ENCODE measurements around the gene DOCK10.
"Not testable (repeated sequence)": the region's sequence is repeated elsewhere in the genome, so short reads cannot be mapped to it uniquely, and the experiment has no call there.

Gene DOCK10

DNA sequence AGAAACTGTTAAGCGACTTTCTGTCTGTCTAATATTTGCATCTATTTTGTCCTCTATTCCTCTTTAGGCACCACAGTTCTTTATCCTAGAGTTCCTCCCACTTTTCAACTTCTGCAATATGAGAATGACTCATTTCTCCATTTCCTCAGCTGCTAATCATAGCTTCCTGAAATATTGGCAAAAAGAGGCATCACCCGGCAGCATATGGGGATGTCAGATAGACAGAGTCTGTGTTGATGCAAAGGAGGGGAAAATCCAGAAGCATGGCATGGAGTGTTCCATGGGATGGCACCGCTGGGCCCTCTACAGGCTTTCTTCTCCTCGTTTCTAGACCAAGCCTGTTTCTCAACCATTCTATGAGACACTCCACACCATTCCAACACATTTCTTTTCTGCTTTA lies 93.4 kb downstream of the DOCK10 start:
- no peak for DNase-seq (ENCODE audit: low read depth)
- TF ChIP-seq, protein P1, sequence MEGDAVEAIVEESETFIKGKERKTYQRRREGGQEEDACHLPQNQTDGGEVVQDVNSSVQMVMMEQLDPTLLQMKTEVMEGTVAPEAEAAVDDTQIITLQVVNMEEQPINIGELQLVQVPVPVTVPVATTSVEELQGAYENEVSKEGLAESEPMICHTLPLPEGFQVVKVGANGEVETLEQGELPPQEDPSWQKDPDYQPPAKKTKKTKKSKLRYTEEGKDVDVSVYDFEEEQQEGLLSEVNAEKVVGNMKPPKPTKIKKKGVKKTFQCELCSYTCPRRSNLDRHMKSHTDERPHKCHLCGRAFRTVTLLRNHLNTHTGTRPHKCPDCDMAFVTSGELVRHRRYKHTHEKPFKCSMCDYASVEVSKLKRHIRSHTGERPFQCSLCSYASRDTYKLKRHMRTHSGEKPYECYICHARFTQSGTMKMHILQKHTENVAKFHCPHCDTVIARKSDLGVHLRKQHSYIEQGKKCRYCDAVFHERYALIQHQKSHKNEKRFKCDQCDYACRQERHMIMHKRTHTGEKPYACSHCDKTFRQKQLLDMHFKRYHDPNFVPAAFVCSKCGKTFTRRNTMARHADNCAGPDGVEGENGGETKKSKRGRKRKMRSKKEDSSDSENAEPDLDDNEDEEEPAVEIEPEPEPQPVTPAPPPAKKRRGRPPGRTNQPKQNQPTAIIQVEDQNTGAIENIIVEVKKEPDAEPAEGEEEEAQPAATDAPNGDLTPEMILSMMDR (IDR thresholded peaks at IDR 0.05; ENCODE audit: control insufficient read depth, insufficient read depth, low read depth, low read length, missing control alignments), result no peak
- no peak overlapping the region for H3K4me3 ChIP-seq (ENCODE audit: control insufficient read depth, low read depth, low read length)

DNA sequence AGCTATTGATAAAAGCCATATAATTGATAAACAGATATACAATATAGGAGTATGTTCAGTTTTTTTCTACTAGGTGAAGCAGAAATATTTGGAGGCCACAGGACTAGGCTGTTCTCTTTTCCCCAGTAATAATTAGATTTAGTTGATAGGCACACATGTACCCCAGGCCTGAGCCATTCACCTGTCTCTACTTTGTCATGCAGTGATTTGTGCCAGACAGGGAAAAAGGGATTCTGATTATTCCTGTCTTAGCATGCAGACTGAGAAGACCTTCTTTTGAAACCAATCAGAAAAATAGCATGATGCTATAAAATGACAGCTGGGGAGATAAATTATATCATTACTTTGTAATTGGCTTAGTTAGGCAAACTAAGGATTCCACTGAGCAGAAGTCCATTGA lies 94.3 kb downstream of the DOCK10 start:
- DNase-seq (ENCODE audit: low read depth), result no peak
- no peak overlapping the region for H3K4me3 ChIP-seq (ENCODE audit: control insufficient read depth, low read depth, low read length)

DNA sequence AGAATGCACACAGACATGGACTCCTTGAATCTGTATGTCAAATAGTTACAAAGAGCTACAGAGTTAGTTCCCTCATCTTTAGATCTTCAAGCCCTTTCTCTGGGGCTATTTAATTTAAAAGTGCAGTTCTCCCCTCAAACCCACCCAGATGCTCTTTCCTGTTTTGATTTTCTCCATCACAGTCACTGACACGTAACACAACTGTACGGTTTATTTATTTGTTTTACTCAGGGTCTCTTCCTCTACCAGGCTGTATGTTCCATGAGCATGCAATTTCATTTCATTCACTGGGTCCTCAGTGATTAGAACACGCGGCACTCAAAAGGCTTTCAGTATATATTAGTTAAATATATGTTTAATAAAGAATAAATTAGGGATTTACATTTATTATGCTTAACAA lies 94.7 kb downstream of the DOCK10 start:
- H3K4me3 ChIP-seq (ENCODE audit: control insufficient read depth, low read depth, low read length), result no peak overlapping the region
- TF ChIP-seq, protein P1 (IDR thresholded peaks at IDR 0.05; ENCODE audit: control insufficient read depth, insufficient read depth, low read depth, low read length, missing control alignments), result no peak
- no peak for DNase-seq (ENCODE audit: low read depth)

More for the DNA sequence above, 94.3 kb downstream of the DOCK10 start:
- TF ChIP-seq, protein P1 (IDR thresholded peaks at IDR 0.05; ENCODE audit: control insufficient read depth, insufficient read depth, low read depth, low read length, missing control alignments), result no peak

DNA sequence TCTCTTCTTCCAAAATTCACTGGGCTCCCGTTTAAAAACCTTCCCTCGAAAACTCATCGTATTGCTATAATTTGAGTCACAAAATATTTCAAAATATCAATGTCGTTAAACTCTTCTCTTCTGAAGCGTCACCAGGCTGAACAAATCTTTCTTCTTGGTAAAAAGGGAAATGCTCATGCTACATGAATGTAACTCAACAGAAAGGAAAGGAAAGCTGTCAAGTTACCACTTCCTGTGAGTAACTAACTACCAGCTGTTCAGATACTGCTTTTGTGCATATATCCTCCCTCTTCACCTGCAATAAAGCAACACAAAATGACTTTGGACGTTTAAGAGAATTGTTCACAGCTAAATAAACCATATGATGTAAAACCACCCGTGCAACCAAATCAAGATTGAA lies 95.4 kb downstream of the DOCK10 start:
- peak; percentile 44 for DNase-seq (ENCODE audit: low read depth)
- H3K4me3 ChIP-seq (ENCODE audit: control insufficient read depth, low read depth, low read length), result no peak overlapping the region; the same call in 1 of the 2 replicates
- TF ChIP-seq, protein P1 (IDR thresholded peaks at IDR 0.05; ENCODE audit: control insufficient read depth, insufficient read depth, low read depth, low read length, missing control alignments), result no peak

DNA sequence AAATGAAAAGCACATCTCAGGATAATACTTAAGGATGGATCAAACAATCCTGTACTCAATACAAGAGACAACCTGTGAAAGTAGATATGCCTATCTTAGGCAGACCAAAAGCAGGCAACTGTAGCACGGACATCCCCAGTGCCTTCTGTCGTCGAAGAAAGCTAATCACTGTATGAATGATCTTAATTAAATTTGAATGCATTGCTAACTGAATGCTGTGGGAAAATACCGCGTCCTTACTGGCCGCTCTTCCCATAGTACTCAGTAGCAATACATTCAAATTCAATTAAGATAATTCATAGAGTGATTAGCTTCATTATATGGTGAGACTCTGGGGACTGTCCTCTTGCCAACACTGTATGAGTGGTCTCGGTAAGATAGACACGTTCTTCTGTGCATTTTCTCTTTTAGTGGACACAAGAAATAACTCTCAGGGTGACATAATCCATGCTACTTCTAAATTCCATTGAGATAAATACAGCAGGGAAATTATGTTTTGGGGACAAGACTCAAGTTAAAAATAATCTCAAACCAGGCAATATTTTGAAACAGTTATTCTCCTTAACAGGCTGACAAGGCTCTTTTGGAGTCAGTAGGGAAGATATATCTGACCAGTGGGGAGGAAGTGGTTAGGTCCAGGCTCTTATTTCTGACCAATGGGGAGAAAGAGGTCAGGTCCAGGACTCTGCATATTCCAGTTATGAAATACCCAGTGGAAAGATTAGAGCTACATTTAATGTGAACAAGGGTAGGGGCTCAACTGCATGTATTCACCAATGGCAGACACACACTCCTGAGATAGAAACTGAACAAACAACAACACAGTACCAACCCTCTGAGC lies 97.3 kb downstream of the DOCK10 start:
- TF ChIP-seq, protein P1 (IDR thresholded peaks at IDR 0.05; ENCODE audit: control insufficient read depth, insufficient read depth, low read depth, low read length, missing control alignments), result no peak
- no peak for DNase-seq (ENCODE audit: low read depth)
- no peak overlapping the region for H3K4me3 ChIP-seq (ENCODE audit: control insufficient read depth, low read depth, low read length)

DNA sequence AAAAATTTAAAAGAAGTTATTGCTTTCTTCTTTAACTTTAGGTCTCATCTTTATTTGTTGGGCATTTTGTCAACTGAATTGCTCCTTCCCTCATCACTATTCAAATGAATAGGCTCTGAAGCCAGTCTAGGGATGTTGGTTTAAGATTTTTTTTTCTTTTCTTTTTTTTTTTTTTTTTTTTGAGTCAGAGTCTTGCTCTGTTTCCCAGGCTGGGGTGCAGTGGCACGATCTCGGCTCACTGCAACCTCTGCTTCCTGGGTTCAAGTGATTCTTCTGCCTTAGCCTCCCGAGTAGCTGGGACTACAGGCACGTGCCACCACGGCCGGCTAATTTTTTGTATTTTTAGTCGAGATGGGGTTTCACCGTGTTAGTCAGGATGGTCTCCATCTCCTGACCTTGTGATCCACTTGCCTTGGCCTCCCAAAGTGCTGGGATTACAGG lies 98.6 kb downstream of the DOCK10 start:
- DNase-seq (ENCODE audit: low read depth); H3K4me3 ChIP-seq (ENCODE audit: control insufficient read depth, low read depth, low read length): not testable (repeated sequence)

DNA sequence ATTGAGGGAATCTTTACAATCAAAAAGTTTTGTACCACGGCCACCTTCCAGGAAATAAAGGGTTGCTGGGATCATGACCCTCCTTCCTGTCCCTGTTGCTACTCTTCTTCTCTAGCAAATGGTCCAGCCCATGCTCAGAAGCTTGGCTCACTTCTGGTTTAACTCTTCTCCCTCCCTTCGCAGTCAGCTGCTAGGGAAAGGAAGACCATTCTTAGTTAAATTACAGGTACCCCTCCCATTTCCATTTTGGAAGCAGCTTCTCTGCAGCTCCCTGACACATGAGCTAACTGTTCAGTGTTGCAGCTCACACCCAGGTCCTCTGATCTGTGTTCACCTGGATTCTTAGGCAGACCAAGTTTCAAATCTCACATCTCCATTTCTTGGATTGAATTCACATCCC lies 100.3 kb downstream of the DOCK10 start:
- TF ChIP-seq, protein P1 (IDR thresholded peaks at IDR 0.05; ENCODE audit: control insufficient read depth, insufficient read depth, low read depth, low read length, missing control alignments), result no peak
- no peak for DNase-seq (ENCODE audit: low read depth)
- H3K4me3 ChIP-seq (ENCODE audit: control insufficient read depth, low read depth, low read length), result no peak overlapping the region
